Measurements from ENCODE around the gene C14orf39. TPM values are rescaled to one million over a fixed set of nuclear protein-coding genes. Genes with fewer than 3 reads are reported as not detected.

Gene C14orf39
- under 1 TPM in 1 of 4 donors, not detected in 3; 0.06 TPM for polyA plus RNA-seq
- long read RNA-seq, donor 1: 0 reads
- long read RNA-seq, donor 2: 0 reads
- long read RNA-seq, donor 3: 0 reads
- long read RNA-seq, donor 4: 0 reads
- long read RNA-seq, donor 5: 0 reads
- long read RNA-seq, donor 6: 0 reads
- long read RNA-seq, donor 7: 0 reads
- long read RNA-seq, donor 8: 0 reads
- long read RNA-seq, donor 9: 0 reads
- long read RNA-seq, donor 10: 0 reads

DNA sequence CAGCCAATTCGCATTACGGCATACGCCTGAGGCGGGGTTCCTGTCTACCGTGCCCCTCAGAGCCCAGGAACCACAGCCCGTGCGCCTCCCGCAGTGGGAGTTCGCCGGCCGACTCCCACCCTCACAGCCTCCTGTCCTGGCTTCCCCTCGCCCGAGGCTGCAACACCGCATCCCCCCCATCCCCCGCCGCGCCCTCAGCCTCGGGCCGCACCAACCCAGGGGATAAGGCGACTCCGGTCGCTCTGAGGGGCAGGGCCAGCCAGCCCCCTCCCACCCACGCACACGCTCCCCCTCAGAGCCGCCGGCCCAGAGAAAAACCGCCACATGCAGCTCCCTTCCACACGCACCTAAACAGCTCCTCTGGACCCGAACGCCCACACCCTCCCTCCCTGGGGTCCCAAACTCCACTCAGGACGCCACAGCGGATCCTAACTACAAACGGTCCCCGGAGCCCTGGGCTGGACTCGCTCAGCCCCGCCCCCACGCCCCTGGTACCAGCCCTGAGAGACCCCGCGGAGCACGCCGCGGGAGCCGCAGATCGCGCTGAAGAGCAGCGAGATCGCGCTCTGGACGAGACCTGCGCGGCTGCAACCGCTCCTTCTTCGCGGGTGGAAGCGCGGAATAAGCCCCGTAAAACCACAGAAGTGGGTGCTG, at the start of gene C14orf39:
C14orf39 (minus strand) TSS at position 466 of the 654 bp plus-strand sequence. CDS start 985 bp downstream, outside the sequence.
- WGBS, 3 donors: 3 to 17% (median 11%) methylated on average over 56 to 57 of the region's 57 CpGs
- peaks cover 0 to 6% of the 10 kb centered on the region in 2 donors for H3K9me3 ChIP-seq (ENCODE audit: control insufficient read depth in 2 of 2, insufficient read depth in 1 of 2, low read depth in 1 of 2, low read length in 1 of 2)
- H3K4me3 ChIP-seq (ENCODE audit: low read depth in 1 of 3, low read length in 3 of 3): peak within 1 kb of the TSS in 2 of 3 donors; percentile 3 to 40
- H3K4me1 ChIP-seq (ENCODE audit: control insufficient read depth in 3 of 3, insufficient read depth in 2 of 3, low read depth in 1 of 3, low read length in 2 of 3): no peaks in the 10 kb centered on the region
- H3K36me3 ChIP-seq (ENCODE audit: control insufficient read depth in 3 of 3, insufficient read depth in 2 of 3, low read depth in 1 of 3, low read length in 3 of 3): no peaks in the 10 kb centered on the region
- H3K27ac ChIP-seq (ENCODE audit: low read depth in 1 of 3, low read length in 2 of 3): no peak within 1 kb of the TSS
- FAIRE-seq: no peak
- H3K27me3 ChIP-seq (ENCODE audit: control insufficient read depth in 3 of 3, insufficient read depth in 3 of 3, low read length in 3 of 3): peaks cover 0 to 23% (median 11%) of the 10 kb centered on the region in 3 donors
- peak in 1 of 2 donors; percentile 50 for DNase-seq

- Histone ChIP-seq H3K9me3 (ENCODE audit: control insufficient read depth in 2 of 2, insufficient read depth in 1 of 2, low read depth in 1 of 2, low read length in 1 of 2) (no peaks in the 10 kb centered on the region), H3K27ac (ENCODE audit: low read depth in 1 of 3, low read length in 2 of 3) (no peak overlapping the region), H3K4me3 (ENCODE audit: low read depth in 1 of 3, low read length in 3 of 3) (no peak overlapping the region), H3K27me3 (ENCODE audit: control insufficient read depth in 3 of 3, insufficient read depth in 3 of 3, low read length in 3 of 3) (peaks cover 0 to 10% (median 3%) of the 10 kb centered on the region in 3 donors), H3K36me3 (ENCODE audit: control insufficient read depth in 3 of 3, insufficient read depth in 2 of 3, low read depth in 1 of 3, low read length in 3 of 3) (no peaks in the 10 kb centered on the region), H3K4me1 (ENCODE audit: control insufficient read depth in 3 of 3, insufficient read depth in 2 of 3, low read depth in 1 of 3, low read length in 2 of 3) (no peaks in the 10 kb centered on the region)
- no peak for DNase-seq
- no peak for FAIRE-seq
- WGBS, 3 donors: 55 to 61% (median 60%) methylated on average over 3 of the region's 3 CpGs
Observed at GRCh38 chr14:60532442-60532841, 46.6 kb upstream of the C14orf39 start.

DNA sequence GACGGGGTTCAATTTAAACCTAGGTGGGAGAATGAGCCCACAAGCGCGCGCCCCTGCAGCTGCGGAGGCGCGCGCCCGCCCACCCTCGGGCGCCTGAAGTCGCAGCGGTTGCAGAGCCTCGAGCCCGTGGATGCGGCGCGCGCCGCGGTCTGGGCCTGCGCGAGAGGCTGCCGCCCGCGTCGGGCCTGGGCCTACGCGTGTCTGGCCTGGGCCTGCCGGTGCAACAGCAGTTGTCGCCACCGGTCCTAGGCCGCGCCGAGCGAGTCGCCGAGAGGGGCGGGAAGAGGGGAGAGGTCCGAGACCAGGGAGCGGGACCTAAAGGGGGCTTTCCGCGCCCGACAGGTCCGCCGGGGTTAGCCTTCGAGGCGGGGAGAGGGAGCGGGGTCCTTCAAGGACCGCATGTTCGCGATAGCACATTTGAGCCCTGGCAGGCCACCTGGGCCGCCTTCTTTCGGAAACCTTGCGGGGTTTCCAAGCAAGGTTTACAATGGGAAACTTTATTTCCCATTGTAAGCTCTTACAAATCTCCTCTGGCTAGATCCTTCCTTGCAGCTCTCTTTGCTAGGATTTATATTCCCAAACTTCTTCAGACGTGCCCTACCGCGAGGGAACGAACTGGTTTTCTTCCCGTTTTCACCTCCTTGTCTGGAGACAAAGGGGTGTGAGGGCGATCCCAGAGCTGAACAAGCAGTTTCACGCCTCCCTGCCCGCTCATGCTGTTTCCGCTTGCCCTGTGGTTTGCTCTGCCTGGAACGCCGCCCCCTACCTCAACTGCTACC, 29.8 kb upstream of the C14orf39 start:
- H3K4me1 ChIP-seq (ENCODE audit: control insufficient read depth in 3 of 3, insufficient read depth in 2 of 3, low read depth in 1 of 3, low read length in 2 of 3): peaks cover 0 to 4% (median 0%) of the 10 kb centered on the region in 3 donors
- FAIRE-seq: no peak
- H3K27me3 ChIP-seq (ENCODE audit: control insufficient read depth in 3 of 3, insufficient read depth in 3 of 3, low read length in 3 of 3): peaks cover 3 to 76% (median 40%) of the 10 kb centered on the region in 3 donors

DNA sequence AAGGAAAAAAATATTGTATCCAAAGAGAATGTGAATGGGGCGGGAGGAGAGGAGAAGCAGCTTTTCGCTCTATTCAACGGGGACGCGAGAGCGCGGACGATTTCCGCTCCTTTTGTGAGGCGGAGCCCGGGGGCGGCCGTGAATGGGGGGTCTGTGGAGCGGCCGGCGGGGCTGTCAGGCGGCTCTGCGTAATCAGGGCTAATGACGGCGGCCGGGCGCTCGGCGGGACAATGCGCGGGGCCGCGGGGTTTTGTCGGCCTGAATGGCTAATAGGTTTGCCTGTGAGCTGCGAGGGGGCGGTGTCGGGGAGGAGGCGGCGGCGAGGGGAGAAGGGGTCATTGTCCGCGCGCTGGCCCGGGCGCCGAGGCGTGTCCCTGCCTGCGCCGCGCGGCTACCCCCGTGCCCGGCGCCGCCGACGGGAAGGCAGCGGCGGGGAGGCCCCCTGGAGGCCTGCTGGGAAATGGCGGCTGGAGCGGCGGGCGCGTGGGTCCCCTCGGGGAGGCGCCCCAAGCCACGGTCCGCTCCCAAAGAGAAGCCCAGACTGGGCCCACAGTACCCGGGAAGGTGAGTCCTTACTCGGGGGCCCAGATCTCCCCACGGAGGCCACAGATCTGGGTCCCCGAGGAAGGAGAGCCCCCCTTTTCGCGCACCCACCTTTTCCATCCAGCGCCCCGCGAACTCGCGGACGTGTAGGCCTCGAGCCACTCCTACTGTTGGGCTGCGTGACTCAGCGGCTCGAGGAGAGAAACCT, 29.1 kb upstream of the C14orf39 start:
- WGBS, 3 donors: 2 to 5% (median 4%) methylated on average over 50 to 79 of the region's 79 CpGs
- H3K4me1 ChIP-seq (ENCODE audit: control insufficient read depth in 3 of 3, insufficient read depth in 2 of 3, low read depth in 1 of 3, low read length in 2 of 3): peaks cover 0 to 7% (median 0%) of the 10 kb centered on the region in 3 donors
- no peaks in the 10 kb centered on the region for H3K36me3 ChIP-seq (ENCODE audit: control insufficient read depth in 3 of 3, insufficient read depth in 2 of 3, low read depth in 1 of 3, low read length in 3 of 3)
- H3K9me3 ChIP-seq (ENCODE audit: control insufficient read depth in 2 of 2, insufficient read depth in 1 of 2, low read depth in 1 of 2, low read length in 1 of 2): peaks cover 0 to 10% of the 10 kb centered on the region in 2 donors
- H3K27me3 ChIP-seq (ENCODE audit: control insufficient read depth in 3 of 3, insufficient read depth in 3 of 3, low read length in 3 of 3): peaks cover 3 to 82% (median 46%) of the 10 kb centered on the region in 3 donors
- H3K27ac ChIP-seq (ENCODE audit: low read depth in 1 of 3, low read length in 2 of 3): no peak overlapping the region
- no peak for FAIRE-seq
- DNase-seq: peak in 1 of 2 donors; percentile 41
- peak overlapping the region in 2 of 3 donors; percentile 16 to 26 for H3K4me3 ChIP-seq (ENCODE audit: low read depth in 1 of 3, low read length in 3 of 3)

More for the DNA sequence above, 29.8 kb upstream of the C14orf39 start:
- Histone ChIP-seq H3K36me3 (ENCODE audit: control insufficient read depth in 3 of 3, insufficient read depth in 2 of 3, low read depth in 1 of 3, low read length in 3 of 3) (no peaks in the 10 kb centered on the region), H3K9me3 (ENCODE audit: control insufficient read depth in 2 of 2, insufficient read depth in 1 of 2, low read depth in 1 of 2, low read length in 1 of 2) (peaks cover 0 to 10% of the 10 kb centered on the region in 2 donors), H3K4me3 (ENCODE audit: low read depth in 1 of 3, low read length in 3 of 3) (peak overlapping the region in 2 of 3 donors; percentile 13 to 16), H3K27ac (ENCODE audit: low read depth in 1 of 3, low read length in 2 of 3) (no peak overlapping the region)
- DNase-seq: no peak
- WGBS, 3 donors: 8 to 22% (median 17%) methylated on average over 51 to 66 of the region's 66 CpGs

GRCh38 chr14:60514378-60514740, 28.5 kb upstream of the C14orf39 start:
- Histone ChIP-seq H3K9me3 (ENCODE audit: control insufficient read depth in 2 of 2, insufficient read depth in 1 of 2, low read depth in 1 of 2, low read length in 1 of 2) (peaks cover 0 to 10% of the 10 kb centered on the region in 2 donors), H3K36me3 (ENCODE audit: control insufficient read depth in 3 of 3, insufficient read depth in 2 of 3, low read depth in 1 of 3, low read length in 3 of 3) (no peaks in the 10 kb centered on the region), H3K4me3 (ENCODE audit: low read depth in 1 of 3, low read length in 3 of 3) (peak overlapping the region in 2 of 3 donors; percentile 16 to 26), H3K27ac (ENCODE audit: low read depth in 1 of 3, low read length in 2 of 3) (no peak overlapping the region), H3K27me3 (ENCODE audit: control insufficient read depth in 3 of 3, insufficient read depth in 3 of 3, low read length in 3 of 3) (peaks cover 4 to 88% (median 50%) of the 10 kb centered on the region in 3 donors), H3K4me1 (ENCODE audit: control insufficient read depth in 3 of 3, insufficient read depth in 2 of 3, low read depth in 1 of 3, low read length in 2 of 3) (peaks cover 0 to 7% (median 0%) of the 10 kb centered on the region in 3 donors)
- WGBS, 3 donors: 5 to 8% (median 6%) methylated on average over 10 of the region's 10 CpGs
- FAIRE-seq (no peak), DNase-seq (no peak)

- H3K36me3 ChIP-seq (ENCODE audit: control insufficient read depth in 3 of 3, insufficient read depth in 2 of 3, low read depth in 1 of 3, low read length in 3 of 3): no peaks in the 10 kb centered on the region
- WGBS, 3 donors: 3 to 10% (median 6%) methylated on average over 7 of the region's 7 CpGs
- peaks cover 0 to 10% of the 10 kb centered on the region in 2 donors for H3K9me3 ChIP-seq (ENCODE audit: control insufficient read depth in 2 of 2, insufficient read depth in 1 of 2, low read depth in 1 of 2, low read length in 1 of 2)
- H3K4me3 ChIP-seq (ENCODE audit: low read depth in 1 of 3, low read length in 3 of 3): no peak overlapping the region
- peaks cover 0 to 7% (median 0%) of the 10 kb centered on the region in 3 donors for H3K4me1 ChIP-seq (ENCODE audit: control insufficient read depth in 3 of 3, insufficient read depth in 2 of 3, low read depth in 1 of 3, low read length in 2 of 3)
- H3K27me3 ChIP-seq (ENCODE audit: control insufficient read depth in 3 of 3, insufficient read depth in 3 of 3, low read length in 3 of 3): peaks cover 14 to 93% (median 63%) of the 10 kb centered on the region in 3 donors
- DNase-seq (no peak), FAIRE-seq (no peak)
- no peak overlapping the region for H3K27ac ChIP-seq (ENCODE audit: low read depth in 1 of 3, low read length in 2 of 3)
Observed at GRCh38 chr14:60512973-60513571, 27.2 kb upstream of the C14orf39 start.

DNA sequence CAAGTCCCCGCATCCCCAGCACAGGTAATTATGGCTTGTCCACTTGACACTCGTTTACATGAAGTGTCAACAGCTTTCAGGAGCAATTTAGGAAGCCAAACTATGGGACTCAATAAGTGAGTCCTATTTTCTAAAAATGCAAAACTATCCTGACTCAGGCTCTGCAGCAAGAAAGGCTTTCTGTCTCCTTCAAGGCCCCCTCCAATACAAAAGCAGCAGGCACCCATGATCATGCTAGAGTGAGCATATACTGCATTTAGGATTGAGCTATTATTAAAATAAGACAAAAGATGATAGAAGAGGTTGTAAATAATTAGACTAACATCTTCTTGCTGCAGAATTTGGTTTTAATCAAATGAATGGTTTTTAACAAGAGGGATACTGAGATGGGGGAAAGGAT, 26.3 kb upstream of the C14orf39 start:
- no peak for DNase-seq
- Histone ChIP-seq H3K36me3 (ENCODE audit: control insufficient read depth in 3 of 3, insufficient read depth in 2 of 3, low read depth in 1 of 3, low read length in 3 of 3) (no peaks in the 10 kb centered on the region), H3K27me3 (ENCODE audit: control insufficient read depth in 3 of 3, insufficient read depth in 3 of 3, low read length in 3 of 3) (peaks cover 14 to 96% (median 71%) of the 10 kb centered on the region in 3 donors), H3K9me3 (ENCODE audit: control insufficient read depth in 2 of 2, insufficient read depth in 1 of 2, low read depth in 1 of 2, low read length in 1 of 2) (peaks cover 0 to 9% of the 10 kb centered on the region in 2 donors), H3K27ac (ENCODE audit: low read depth in 1 of 3, low read length in 2 of 3) (no peak overlapping the region), H3K4me1 (ENCODE audit: control insufficient read depth in 3 of 3, insufficient read depth in 2 of 3, low read depth in 1 of 3, low read length in 2 of 3) (peaks cover 0 to 7% (median 0%) of the 10 kb centered on the region in 3 donors), H3K4me3 (ENCODE audit: low read depth in 1 of 3, low read length in 3 of 3) (no peak overlapping the region)
- FAIRE-seq: no peak
- 13 to 14% (median 14%) methylated on average over 2 of the region's 2 CpGs for WGBS, 3 donors

All from small intestine (tissue), 16 donors.